Pancreas (tissue), 10 donors: ENCODE measurements around the gene COG3. TPM values are rescaled to one million over a fixed set of nuclear protein-coding genes. Genes with fewer than 3 reads are reported as not detected.

Experiments used
- ATAC-seq, 4 donors: fragments of 200-7000 bp; cut with Tn5 transposase; one replicate each; pipeline versions ENCODE4 v1.8.0 to v1.9.1; 2020; ENCODE audit warnings: mild to moderate bottlenecking in 4 of 4, moderate library complexity in 4 of 4
- DNase-seq, 6 donors: peaks; one replicate each; pipeline ENCODE4 v3.0.0-alpha.2; 2020
- FAIRE-seq: peaks from 2 replicates; lab custom pipeline; 2012; peaks lifted over from hg19 to GRCh38; lab: Jason Lieb, UNC
- H3K27ac ChIP-seq, 4 donors: fragments of 200-600 bp; sonication (generic); 1 replicate in 3 of 4; 2 replicates in 1 of 4; pipeline versions ENCODE4 v1.5.0 to v1.8.0; 2020
- H3K27me3 ChIP-seq, 4 donors: fragments of 200-600 bp; one replicate each; pipeline ENCODE4 v1.8.0; 2021
- H3K36me3 ChIP-seq, 3 donors: fragments of 200-600 bp; sonication (generic) in 1 of 3; one replicate each; pipeline versions ENCODE4 v1.5.0 to v1.8.0; 2020 to 2021
- H3K4me1 ChIP-seq, 3 donors: fragments of 200-600 bp; one replicate each; pipeline ENCODE4 v1.8.0; 2021
- H3K4me3 ChIP-seq, 4 donors: fragments of 200-600 bp; sonication (generic) in 2 of 4; one replicate each; pipeline versions ENCODE4 v1.5.0 to v1.8.0; 2020 to 2021
- H3K9me3 ChIP-seq, 4 donors: fragments of 200-600 bp; one replicate each; pipeline ENCODE4 v1.8.0; 2021
- WGBS, 2 donors: extraction: QIAGEN DNeasy Blood & Tissue Kit; methylation state at CpG; one replicate each; pipeline ENCODE4 v1.1.7; 2013; 5-methylcytosine and 5-hydroxymethylcytosine counted together
- intact Hi-C, 3 donors: fragments of 100-400 bp; cut with DNase I; formaldehyde crosslinking; loops; one replicate each; pipeline versions ENCODE4 v1.11.1 to v1.14.2; 2022
- polyA plus RNA-seq, 2 donors: library from polyadenylated mRNA; stranded (reverse); fragments of 200-250 nt; gene quantifications; one replicate each; pipeline ENCODE4 v1.2.3, GENCODE V29; 2013
- total RNA-seq, 6 donors: library from RNA; stranded (reverse); fragmentation: NEBNext Ultra II Directional in 4 of 6; extraction: Animal tissue kit (Norgen Biotek cat#: 25700) in 4 of 6; gene quantifications; one replicate each; pipeline versions ENCODE4 v1.2.1 to v1.2.4, GENCODE V29; 2021 to 2023
- TF ChIP-seq, protein P1 (sequence below), 4 donors: fragments of 200-600 bp; sonication (generic) in 3 of 4; IDR thresholded peaks; one replicate each; pipeline versions ENCODE4 v1.5.0 to v1.8.0; 2021; ENCODE audit warnings: antibody characterized with exemption in 4 of 4
- donor health status: healthy with polysubstance abuse.
- donor health status: DM: no; HTN: no; CAD: no; lungs with moderate emphysema.
- donor health status: DM: no; HTN: no; CAD: no.
- donor health status: control.
- donor health status: control.
- donor health status: Bipolar disorder and iron deficiency.
- donor health status: DM: yes; HTN: yes; CAD: no.
- donor health status: DM: no; HTN: no; CAD: no.
- donor health status: DM: no; HTN: no; CAD: no.
- donor health status: DM: yes; HTN: yes; CAD: no.

The COG3 gene
- total and polyA plus RNA-seq, 8 donors: 15.0 to 19.9 (median 18.7) TPM

- H3K4me3 ChIP-seq: no peak overlapping the region
- no peak overlapping the region for H3K27ac ChIP-seq
- WGBS, 2 donors: 44 to 47% methylated on average over 4 of the region's 4 CpGs
- H3K9me3 ChIP-seq: no peaks in the 10 kb centered on the region
- DNase-seq (no peak), FAIRE-seq (no peak), ATAC-seq (no peak)
- TF ChIP-seq, protein P1, sequence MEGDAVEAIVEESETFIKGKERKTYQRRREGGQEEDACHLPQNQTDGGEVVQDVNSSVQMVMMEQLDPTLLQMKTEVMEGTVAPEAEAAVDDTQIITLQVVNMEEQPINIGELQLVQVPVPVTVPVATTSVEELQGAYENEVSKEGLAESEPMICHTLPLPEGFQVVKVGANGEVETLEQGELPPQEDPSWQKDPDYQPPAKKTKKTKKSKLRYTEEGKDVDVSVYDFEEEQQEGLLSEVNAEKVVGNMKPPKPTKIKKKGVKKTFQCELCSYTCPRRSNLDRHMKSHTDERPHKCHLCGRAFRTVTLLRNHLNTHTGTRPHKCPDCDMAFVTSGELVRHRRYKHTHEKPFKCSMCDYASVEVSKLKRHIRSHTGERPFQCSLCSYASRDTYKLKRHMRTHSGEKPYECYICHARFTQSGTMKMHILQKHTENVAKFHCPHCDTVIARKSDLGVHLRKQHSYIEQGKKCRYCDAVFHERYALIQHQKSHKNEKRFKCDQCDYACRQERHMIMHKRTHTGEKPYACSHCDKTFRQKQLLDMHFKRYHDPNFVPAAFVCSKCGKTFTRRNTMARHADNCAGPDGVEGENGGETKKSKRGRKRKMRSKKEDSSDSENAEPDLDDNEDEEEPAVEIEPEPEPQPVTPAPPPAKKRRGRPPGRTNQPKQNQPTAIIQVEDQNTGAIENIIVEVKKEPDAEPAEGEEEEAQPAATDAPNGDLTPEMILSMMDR (IDR thresholded peaks at IDR 0.05): no peak
- no peaks in the 10 kb centered on the region for H3K4me1 ChIP-seq
- intact Hi-C loops: no loop called here
- H3K27me3 ChIP-seq: no peaks in the 10 kb centered on the region
- peaks cover 0 to 45% (median 27%) of the 10 kb centered on the region in 3 donors for H3K36me3 ChIP-seq
Observed at GRCh38 chr13:45518525-45519245, 53.9 kb downstream of the COG3 start.

- no peaks in the 10 kb centered on the region for H3K4me1 ChIP-seq
- ATAC-seq (no peak), FAIRE-seq (no peak), DNase-seq (no peak)
- peaks cover 0 to 45% (median 27%) of the 10 kb centered on the region in 3 donors for H3K36me3 ChIP-seq
- no peak overlapping the region for H3K4me3 ChIP-seq
- H3K27ac ChIP-seq: no peak overlapping the region
- TF ChIP-seq, protein P1 (IDR thresholded peaks at IDR 0.05): no peak
- intact Hi-C loops: no loop called here
- no peaks in the 10 kb centered on the region for H3K27me3 ChIP-seq
- WGBS, 2 donors: 69 to 82% methylated on average over 4 of the region's 4 CpGs
- no peaks in the 10 kb centered on the region for H3K9me3 ChIP-seq
Observed at GRCh38 chr13:45519493-45519892, 54.8 kb downstream of the COG3 start.

GRCh38 chr13:45521297-45521696 lies 56.6 kb downstream of the COG3 start:
- Histone ChIP-seq H3K36me3 (peaks cover 0 to 40% (median 26%) of the 10 kb centered on the region in 3 donors), H3K27me3 (no peaks in the 10 kb centered on the region), H3K4me1 (no peaks in the 10 kb centered on the region), H3K4me3 (no peak overlapping the region), H3K27ac (no peak overlapping the region), H3K9me3 (no peaks in the 10 kb centered on the region)
- TF ChIP-seq, protein P1 (IDR thresholded peaks at IDR 0.05): no peak
- 86 to 90% methylated on average over 4 of the region's 4 CpGs for WGBS, 2 donors
- intact Hi-C loops: no loop called here
- peak in 3 of 4 donors; percentile 38 to 82 (median 71) for ATAC-seq
- no peak for DNase-seq
- no peak for FAIRE-seq

DNA sequence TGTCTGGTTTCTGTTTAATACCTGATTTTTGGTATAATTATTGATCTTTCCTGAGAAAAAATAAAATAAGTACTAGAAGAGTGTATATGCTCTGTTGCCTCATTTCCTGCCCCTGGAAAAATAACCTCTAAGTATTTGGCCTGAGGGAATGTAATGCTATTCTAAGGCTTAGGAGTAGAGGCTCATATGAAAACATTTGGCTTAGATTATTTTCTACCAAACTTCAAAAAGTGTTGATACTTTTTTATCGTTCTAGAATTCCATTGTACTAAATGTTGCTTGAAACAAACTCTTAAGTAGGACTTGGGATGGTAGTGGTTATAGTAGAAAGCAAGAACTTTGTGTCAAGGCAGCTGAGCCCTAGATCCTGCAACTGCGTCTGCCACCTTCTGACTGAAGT lies 57.8 kb downstream of the COG3 start:
- Histone ChIP-seq H3K9me3 (no peaks in the 10 kb centered on the region), H3K4me1 (peaks cover 0 to 6% (median 2%) of the 10 kb centered on the region in 3 donors), H3K27ac (no peak overlapping the region), H3K27me3 (no peaks in the 10 kb centered on the region), H3K4me3 (no peak overlapping the region), H3K36me3 (peaks cover 0 to 29% (median 14%) of the 10 kb centered on the region in 3 donors)
- DNase-seq: no peak
- WGBS, 2 donors: 51 to 60% methylated on average over 2 of the region's 2 CpGs
- TF ChIP-seq, protein P1 (IDR thresholded peaks at IDR 0.05): no peak
- no peak for ATAC-seq
- intact Hi-C loops: no loop called here
- no peak for FAIRE-seq
